HL-60 (cell line): ENCODE data around the gene LMAN1L.

ENCODE experiments used
- GABPA ChIP-seq: IDR thresholded peaks from 2 replicates; pipeline ENCODE4 v1.6.1; 2012; ENCODE audit warnings: low read depth
- POLR2AphosphoS5 ChIP-seq: IDR thresholded peaks from 2 replicates; pipeline ENCODE4 v1.6.1; 2012; ENCODE audit warnings: low read depth
- TF ChIP-seq, protein P1 (sequence below): IDR thresholded peaks from one replicate; pipeline ENCODE4 v1.5.1; 2011; ENCODE audit warnings: low read length, control low read depth, inconsistent platforms; ENCODE audit not compliant: insufficient read depth
- TF ChIP-seq, protein P2 (sequence below): IDR thresholded peaks from 2 replicates; pipeline ENCODE4 v1.6.1; 2012; ENCODE audit warnings: low read depth; ENCODE audit not compliant: insufficient replicate concordance

DNA sequence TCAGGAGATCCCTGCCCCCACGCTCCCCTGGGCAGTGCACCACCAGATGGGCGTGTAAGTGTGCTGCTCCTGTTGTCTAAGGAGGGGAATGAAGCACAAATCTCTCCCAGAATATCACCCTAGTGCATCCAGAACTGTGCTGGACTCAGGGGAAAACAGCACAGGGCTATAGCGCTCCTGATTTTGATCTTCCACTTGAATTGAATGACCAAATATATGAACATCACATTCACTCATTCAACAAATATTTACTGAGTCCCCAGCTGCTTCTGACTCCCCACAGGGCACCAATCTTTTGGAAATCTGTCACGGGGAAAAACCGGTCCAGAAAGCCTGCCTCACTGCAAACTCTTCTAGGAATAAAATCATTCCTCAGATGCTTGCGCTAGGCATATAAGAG is 16.2 kb downstream of the LMAN1L start:
- TF ChIP-seq, protein P1, sequence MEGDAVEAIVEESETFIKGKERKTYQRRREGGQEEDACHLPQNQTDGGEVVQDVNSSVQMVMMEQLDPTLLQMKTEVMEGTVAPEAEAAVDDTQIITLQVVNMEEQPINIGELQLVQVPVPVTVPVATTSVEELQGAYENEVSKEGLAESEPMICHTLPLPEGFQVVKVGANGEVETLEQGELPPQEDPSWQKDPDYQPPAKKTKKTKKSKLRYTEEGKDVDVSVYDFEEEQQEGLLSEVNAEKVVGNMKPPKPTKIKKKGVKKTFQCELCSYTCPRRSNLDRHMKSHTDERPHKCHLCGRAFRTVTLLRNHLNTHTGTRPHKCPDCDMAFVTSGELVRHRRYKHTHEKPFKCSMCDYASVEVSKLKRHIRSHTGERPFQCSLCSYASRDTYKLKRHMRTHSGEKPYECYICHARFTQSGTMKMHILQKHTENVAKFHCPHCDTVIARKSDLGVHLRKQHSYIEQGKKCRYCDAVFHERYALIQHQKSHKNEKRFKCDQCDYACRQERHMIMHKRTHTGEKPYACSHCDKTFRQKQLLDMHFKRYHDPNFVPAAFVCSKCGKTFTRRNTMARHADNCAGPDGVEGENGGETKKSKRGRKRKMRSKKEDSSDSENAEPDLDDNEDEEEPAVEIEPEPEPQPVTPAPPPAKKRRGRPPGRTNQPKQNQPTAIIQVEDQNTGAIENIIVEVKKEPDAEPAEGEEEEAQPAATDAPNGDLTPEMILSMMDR: no peak
- TF ChIP-seq, protein P2, sequence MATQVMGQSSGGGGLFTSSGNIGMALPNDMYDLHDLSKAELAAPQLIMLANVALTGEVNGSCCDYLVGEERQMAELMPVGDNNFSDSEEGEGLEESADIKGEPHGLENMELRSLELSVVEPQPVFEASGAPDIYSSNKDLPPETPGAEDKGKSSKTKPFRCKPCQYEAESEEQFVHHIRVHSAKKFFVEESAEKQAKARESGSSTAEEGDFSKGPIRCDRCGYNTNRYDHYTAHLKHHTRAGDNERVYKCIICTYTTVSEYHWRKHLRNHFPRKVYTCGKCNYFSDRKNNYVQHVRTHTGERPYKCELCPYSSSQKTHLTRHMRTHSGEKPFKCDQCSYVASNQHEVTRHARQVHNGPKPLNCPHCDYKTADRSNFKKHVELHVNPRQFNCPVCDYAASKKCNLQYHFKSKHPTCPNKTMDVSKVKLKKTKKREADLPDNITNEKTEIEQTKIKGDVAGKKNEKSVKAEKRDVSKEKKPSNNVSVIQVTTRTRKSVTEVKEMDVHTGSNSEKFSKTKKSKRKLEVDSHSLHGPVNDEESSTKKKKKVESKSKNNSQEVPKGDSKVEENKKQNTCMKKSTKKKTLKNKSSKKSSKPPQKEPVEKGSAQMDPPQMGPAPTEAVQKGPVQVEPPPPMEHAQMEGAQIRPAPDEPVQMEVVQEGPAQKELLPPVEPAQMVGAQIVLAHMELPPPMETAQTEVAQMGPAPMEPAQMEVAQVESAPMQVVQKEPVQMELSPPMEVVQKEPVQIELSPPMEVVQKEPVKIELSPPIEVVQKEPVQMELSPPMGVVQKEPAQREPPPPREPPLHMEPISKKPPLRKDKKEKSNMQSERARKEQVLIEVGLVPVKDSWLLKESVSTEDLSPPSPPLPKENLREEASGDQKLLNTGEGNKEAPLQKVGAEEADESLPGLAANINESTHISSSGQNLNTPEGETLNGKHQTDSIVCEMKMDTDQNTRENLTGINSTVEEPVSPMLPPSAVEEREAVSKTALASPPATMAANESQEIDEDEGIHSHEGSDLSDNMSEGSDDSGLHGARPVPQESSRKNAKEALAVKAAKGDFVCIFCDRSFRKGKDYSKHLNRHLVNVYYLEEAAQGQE: no peak
- no peak for TF ChIP-seq POLR2AphosphoS5
- no peak for TF ChIP-seq GABPA
